SK-N-SH (cell line): ENCODE data around the gene PUS3. TPM values are rescaled to one million over a fixed set of nuclear protein-coding genes. Genes with fewer than 3 reads are reported as not detected.
A peak's percentile ranks its signal among the peaks of the same experiment; 100 is the strongest.

ENCODE experiments used
- CTCF ChIA-PET: fragments of 300-600, 350-600 bp; formaldehyde crosslinking; extraction: SDS; loops from one replicate; lab custom pipeline; 2021; lab: Yijun Ruan, JAX
- POLR2A ChIA-PET: fragments of 350-600 bp; sonication (Branson Sonifier 250); formaldehyde crosslinking; extraction: SDS; loops from one replicate; lab custom pipeline; 2020; ENCODE audit warnings: antibody characterized with exemption, inconsistent platforms; lab: Yijun Ruan, JAX
- DNase-seq: peaks from one replicate; pipeline ENCODE4 v3.0.0; 2012
- H2AFZ ChIP-seq: fragments of 200-600 bp; sonication (generic); 2 replicates; pipeline ENCODE4 v1.8.1; 2016; ENCODE audit warnings: antibody characterized with exemption, mild to moderate bottlenecking, low read depth
- H3F3A ChIP-seq: fragments of 200-600 bp; sonication (generic); replicated peaks from 2 replicates; pipeline ENCODE3; 2016; ENCODE audit warnings: antibody characterized with exemption, mild to moderate bottlenecking; ENCODE audit not compliant: insufficient read depth
- H3K27ac ChIP-seq, 2 experiments: fragments of 200-500 bp in 1 of 2; fragments of 200-600 bp in 1 of 2; sonication (Bioruptor generic) in 1 of 2; sonication (generic), shearing (Covaris generic) in 1 of 2; 2 replicates each; pipeline versions ENCODE4 v1.5.1 to v1.6.1; 2014 to 2016; ENCODE audit warnings: low read depth in 2 of 2, inconsistent platforms in 1 of 2, low read length in 1 of 2, mild to moderate bottlenecking in 1 of 2, mixed read lengths in 1 of 2
- H3K27me3 ChIP-seq: fragments of 200-600 bp; sonication (generic), shearing (Covaris generic); 2 replicates; pipeline ENCODE4 v1.6.1; 2016; ENCODE audit warnings: mixed run types; ENCODE audit not compliant: insufficient read depth
- H3K36me3 ChIP-seq, 2 experiments: fragments of 200-500 bp in 1 of 2; fragments of 200-600 bp in 1 of 2; sonication (Bioruptor generic) in 1 of 2; sonication (generic) in 1 of 2; replicated peaks in 1 of 2; 2 replicates each; pipeline versions ENCODE3 to v1.5.1; 2014 to 2016; ENCODE audit warnings: low read length in 1 of 2, mild to moderate bottlenecking in 1 of 2; ENCODE audit not compliant: insufficient read depth in 2 of 2, control insufficient read depth in 1 of 2
- H3K4me1 ChIP-seq, 2 experiments: fragments of 200-500 bp in 1 of 2; fragments of 200-600 bp in 1 of 2; sonication (Bioruptor generic) in 1 of 2; sonication (generic), shearing (Covaris generic) in 1 of 2; 2 replicates each; pipeline versions ENCODE4 v1.5.1 to v1.6.1; 2014 to 2016; ENCODE audit warnings: low read depth in 1 of 2, low read length in 1 of 2, mixed run types in 1 of 2; ENCODE audit not compliant: insufficient read depth in 2 of 2, control insufficient read depth in 1 of 2
- H3K4me2 ChIP-seq: fragments of 200-600 bp; sonication (generic), shearing (Covaris generic); 2 replicates; pipeline ENCODE4 v1.6.1; 2017; ENCODE audit warnings: mixed run types
- H3K4me3 ChIP-seq, 2 experiments: fragments of 200-500 bp in 1 of 2; fragments of 200-600 bp in 1 of 2; sonication (Bioruptor generic) in 1 of 2; sonication (generic), shearing (Covaris generic) in 1 of 2; 2 replicates each; pipeline versions ENCODE4 v1.5.1 to v1.8.1; 2014 to 2016; ENCODE audit warnings: low read depth in 2 of 2, inconsistent platforms in 1 of 2, low read length in 1 of 2, mild to moderate bottlenecking in 1 of 2, mixed read lengths in 1 of 2, moderate library complexity in 1 of 2
- H3K79me2 ChIP-seq: fragments of 200-600 bp; sonication (generic); 2 replicates; pipeline ENCODE4 v1.8.1; 2017; ENCODE audit warnings: mild to moderate bottlenecking; ENCODE audit not compliant: insufficient read depth
- H3K9ac ChIP-seq: fragments of 200-600 bp; sonication (generic); 2 replicates; pipeline ENCODE4 v1.6.1; 2017; ENCODE audit warnings: mixed run types
- H3K9me2 ChIP-seq: fragments of 200-600 bp; sonication (generic); 2 replicates; pipeline ENCODE4 v1.6.1; 2017; ENCODE audit warnings: mixed run types
- H3K9me3 ChIP-seq: fragments of 200-600 bp; sonication (generic); 2 replicates; pipeline ENCODE4 v1.6.1; 2017; ENCODE audit warnings: mixed run types, mild to moderate bottlenecking, moderate library complexity
- H4K20me1 ChIP-seq: fragments of 200-600 bp; sonication (generic); 2 replicates; pipeline ENCODE4 v1.6.1; 2017; ENCODE audit warnings: mild to moderate bottlenecking, mixed run types; ENCODE audit not compliant: insufficient read depth
- CHD2 ChIP-seq: fragments of 150-350 bp; IDR thresholded peaks from 2 replicates; pipeline ENCODE4 v1.6.1; 2018; ENCODE audit warnings: low read length; ENCODE audit not compliant: partially characterized antibody
- ELF1 ChIP-seq: IDR thresholded peaks from 2 replicates; pipeline ENCODE4 v1.4.0; 2012
- EP300 ChIP-seq, 2 experiments: IDR thresholded peaks; 2 replicates each; pipeline versions ENCODE4 v1.4.0 to v1.6.1; 2012; ENCODE audit warnings: borderline replicate concordance in 1 of 2, low read depth in 1 of 2, low read length in 1 of 2
- FOSL2 ChIP-seq: IDR thresholded peaks from 2 replicates; pipeline ENCODE4 v1.4.0; 2012; ENCODE audit warnings: low read depth, mild to moderate bottlenecking, moderate library complexity, borderline replicate concordance
- FOXJ3 ChIP-seq: sonication (generic); formaldehyde crosslinking; IDR thresholded peaks from 2 replicates; pipeline ENCODE4 v1.5.1; 2020; ENCODE audit warnings: mild to moderate bottlenecking, missing genetic modification reagents
- FOXM1 ChIP-seq: IDR thresholded peaks from 2 replicates; pipeline ENCODE4 v1.4.0; 2012; ENCODE audit warnings: low read depth, mild to moderate bottlenecking
- GATA2 ChIP-seq: sonication (generic); formaldehyde crosslinking; IDR thresholded peaks from 2 replicates; pipeline ENCODE4 v1.5.0; 2020; ENCODE audit warnings: mild to moderate bottlenecking, missing genetic modification reagents
- JUND ChIP-seq: IDR thresholded peaks from 2 replicates; pipeline ENCODE4 v1.4.0; 2012
- MEF2A ChIP-seq: IDR thresholded peaks from 2 replicates; pipeline ENCODE4 v1.4.0; 2012; ENCODE audit warnings: low read depth, borderline replicate concordance
- MXI1 ChIP-seq: IDR thresholded peaks from 2 replicates; pipeline ENCODE4 v1.6.1; 2012; ENCODE audit warnings: mild to moderate bottlenecking, low read depth, low read length, improper control_type of control experiment
- NFIC ChIP-seq: IDR thresholded peaks from 2 replicates; pipeline ENCODE4 v1.4.0; 2012; ENCODE audit warnings: borderline replicate concordance
- POLR2AphosphoS5 ChIP-seq: IDR thresholded peaks from 2 replicates; pipeline ENCODE4 v1.6.1; 2012; ENCODE audit warnings: low read depth, low read length
- RAD21 ChIP-seq: IDR thresholded peaks from 2 replicates; pipeline ENCODE4 v1.6.1; 2012; ENCODE audit warnings: mild to moderate bottlenecking, low read length
- RCOR1 ChIP-seq: fragments of 150-350 bp; IDR thresholded peaks from 2 replicates; pipeline ENCODE4 v1.6.1; 2017; ENCODE audit warnings: antibody characterized with exemption, low read length
- RFX5 ChIP-seq: IDR thresholded peaks from 2 replicates; pipeline ENCODE4 v1.6.1; 2012; ENCODE audit warnings: mild to moderate bottlenecking, improper control_type of control experiment, low read length
- RXRA ChIP-seq: IDR thresholded peaks from 2 replicates; pipeline ENCODE4 v1.4.0; 2012; ENCODE audit warnings: low read depth, mild to moderate bottlenecking, borderline replicate concordance
- SIN3A ChIP-seq: IDR thresholded peaks from 2 replicates; pipeline ENCODE4 v1.6.1; 2012; ENCODE audit warnings: low read depth, mild to moderate bottlenecking, low read length, moderate library complexity, borderline replicate concordance
- TCF12 ChIP-seq: IDR thresholded peaks from 2 replicates; pipeline ENCODE4 v1.4.0; 2012
- TEAD4 ChIP-seq: IDR thresholded peaks from 2 replicates; pipeline ENCODE4 v1.4.0; 2012; ENCODE audit warnings: mild to moderate bottlenecking, borderline replicate concordance; ENCODE audit not compliant: insufficient read depth
- YY1 ChIP-seq: IDR thresholded peaks from 2 replicates; pipeline ENCODE4 v1.4.0; 2012; ENCODE audit warnings: low read depth, mild to moderate bottlenecking
- WGBS: methylation state at CpG from one replicate; pipeline ENCODE4 v1.1.6; 2017; ENCODE audit warnings: low lambda C conversion rate; 5-methylcytosine and 5-hydroxymethylcytosine counted together
- polyA plus RNA-seq, 3 experiments: library from polyadenylated mRNA; depleted of rRNA; stranded (reverse); fragments of >200 nt; gene quantifications; 2 replicates each; pipeline ENCODE4 v1.2.3, GENCODE V29; 2012
- TF ChIP-seq, protein P1 (sequence below): IDR thresholded peaks from 2 replicates; pipeline ENCODE4 v1.6.1; 2012; ENCODE audit warnings: mild to moderate bottlenecking, low read depth, low read length, moderate library complexity
- TF ChIP-seq, protein P2 (sequence below): IDR thresholded peaks from 2 replicates; pipeline ENCODE4 v1.4.0; 2012; ENCODE audit warnings: low read depth, borderline replicate concordance
- TF ChIP-seq, protein P3 (sequence below): IDR thresholded peaks from 2 replicates; pipeline ENCODE4 v1.4.0; 2012; ENCODE audit warnings: low read depth
- TF ChIP-seq, protein P4 (sequence below): IDR thresholded peaks from 2 replicates; pipeline ENCODE4; 2012

PUS3 gene
- polyA plus RNA-seq, 1 of the 3 experiments (the other 2 are of a cell fraction), result 7.0 TPM

DNA sequence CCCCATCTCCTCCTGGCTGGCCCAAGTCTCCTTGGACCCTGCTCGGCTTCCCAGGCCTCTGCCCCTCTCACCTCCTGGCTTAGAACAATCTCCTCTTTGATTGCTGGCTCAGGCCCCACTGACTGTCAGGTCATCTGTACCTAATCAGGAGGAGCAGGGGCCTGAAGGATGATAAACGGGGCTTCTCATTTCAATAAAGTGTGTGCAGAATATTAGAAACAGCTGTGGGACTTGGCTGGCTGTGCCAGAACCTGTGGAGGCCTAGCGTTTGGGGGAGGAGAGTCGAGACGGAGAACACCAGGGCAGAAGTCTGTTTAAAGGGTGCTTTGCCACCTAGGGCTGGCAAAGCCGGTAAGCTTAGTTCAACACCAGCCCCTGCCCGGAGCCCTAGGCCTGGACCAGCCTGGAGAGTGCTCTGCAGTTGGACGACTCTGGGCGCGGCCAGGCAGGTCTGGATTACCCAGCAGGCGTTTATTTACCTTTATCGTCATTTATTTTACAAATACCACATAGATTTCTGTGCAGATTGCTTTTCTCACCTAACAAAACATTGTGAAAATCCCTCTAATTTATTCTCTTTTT lies 32.7 kb upstream of the PUS3 start:
- peak; percentile 88 for DNase-seq
- Histone ChIP-seq H4K20me1 (no peaks in the 10 kb centered on the region), H3K79me2 (no peaks in the 10 kb centered on the region), H3K4me2 (no peak overlapping the region), H3K9me2 (no peaks in the 10 kb centered on the region), H3K27me3 (no peaks in the 10 kb centered on the region), H3K4me3 (peak overlapping the region in 1 of 2 experiments; percentile 9; a peak in 1 of 4 replicates), H3K9me3 (no peaks in the 10 kb centered on the region), H3K4me1 (peaks cover 0 to 24% of the 10 kb centered on the region in 2 experiments; a peak in 2 of 4 replicates), H3K36me3 (no peaks in the 10 kb centered on the region), H3F3A (no peaks in the 10 kb centered on the region), H2AFZ (no peak overlapping the region), H3K27ac (peak overlapping the region in 1 of 2 experiments; percentile 77; a peak in 2 of 4 replicates), H3K9ac (no peak overlapping the region)
- POLR2A ChIA-PET, result interaction anchor here (0.9 to 1.3 kb wide), 2 partner anchors 33 to 175 kb away, joined by 4 read pairs; partner anchors contain the start of gene PUS3
- 21% methylated on average over 12 of the region's 12 CpGs for WGBS
- CTCF ChIA-PET, result interaction anchor here (0.7 to 2.0 kb wide), 10 partner anchors 9 to 258 kb away, joined by 3 to 12 read pairs (median 4); no protein-coding TSS in a partner anchor
- TF ChIP-seq ELF1 (no peak), POLR2AphosphoS5 (peak; percentile 93), RXRA (0 out of 2 replicates have a peak, but pooled peaks have one; percentile 19), CHD2 (peak; percentile 90), TCF12 (peak; percentile 99), FOXM1 (0 out of 2 replicates have a peak, but pooled peaks have one; percentile 42), TEAD4 (0 out of 2 replicates have a peak, but pooled peaks have one; percentile 39), GATA2 (CRISPR knock-in tag) (peak; percentile 86), FOXJ3 (CRISPR knock-in tag) (peak; percentile 93), RCOR1 (peak; percentile 95), MXI1 (0 out of 2 replicates have a peak, but pooled peaks have one; percentile 32), NFIC (peak; percentile 91), RFX5 (no peak), EP300 (IDR thresholded peaks at IDR 0.05; ENCODE audit: borderline replicate concordance in 1 of 2, low read depth in 1 of 2, low read length in 1 of 2) (peak; percentile 63 to 94; a peak in 3 of 4 replicates), YY1 (no peak), SIN3A (peak; percentile 79; the same call in 1 of the 2 replicates), MEF2A (no peak), RAD21 (peak; percentile 31), JUND (peak; percentile 58; the same call in 1 of the 2 replicates), FOSL2 (peak; percentile 14; the same call in 1 of the 2 replicates)
- TF ChIP-seq, protein P1, sequence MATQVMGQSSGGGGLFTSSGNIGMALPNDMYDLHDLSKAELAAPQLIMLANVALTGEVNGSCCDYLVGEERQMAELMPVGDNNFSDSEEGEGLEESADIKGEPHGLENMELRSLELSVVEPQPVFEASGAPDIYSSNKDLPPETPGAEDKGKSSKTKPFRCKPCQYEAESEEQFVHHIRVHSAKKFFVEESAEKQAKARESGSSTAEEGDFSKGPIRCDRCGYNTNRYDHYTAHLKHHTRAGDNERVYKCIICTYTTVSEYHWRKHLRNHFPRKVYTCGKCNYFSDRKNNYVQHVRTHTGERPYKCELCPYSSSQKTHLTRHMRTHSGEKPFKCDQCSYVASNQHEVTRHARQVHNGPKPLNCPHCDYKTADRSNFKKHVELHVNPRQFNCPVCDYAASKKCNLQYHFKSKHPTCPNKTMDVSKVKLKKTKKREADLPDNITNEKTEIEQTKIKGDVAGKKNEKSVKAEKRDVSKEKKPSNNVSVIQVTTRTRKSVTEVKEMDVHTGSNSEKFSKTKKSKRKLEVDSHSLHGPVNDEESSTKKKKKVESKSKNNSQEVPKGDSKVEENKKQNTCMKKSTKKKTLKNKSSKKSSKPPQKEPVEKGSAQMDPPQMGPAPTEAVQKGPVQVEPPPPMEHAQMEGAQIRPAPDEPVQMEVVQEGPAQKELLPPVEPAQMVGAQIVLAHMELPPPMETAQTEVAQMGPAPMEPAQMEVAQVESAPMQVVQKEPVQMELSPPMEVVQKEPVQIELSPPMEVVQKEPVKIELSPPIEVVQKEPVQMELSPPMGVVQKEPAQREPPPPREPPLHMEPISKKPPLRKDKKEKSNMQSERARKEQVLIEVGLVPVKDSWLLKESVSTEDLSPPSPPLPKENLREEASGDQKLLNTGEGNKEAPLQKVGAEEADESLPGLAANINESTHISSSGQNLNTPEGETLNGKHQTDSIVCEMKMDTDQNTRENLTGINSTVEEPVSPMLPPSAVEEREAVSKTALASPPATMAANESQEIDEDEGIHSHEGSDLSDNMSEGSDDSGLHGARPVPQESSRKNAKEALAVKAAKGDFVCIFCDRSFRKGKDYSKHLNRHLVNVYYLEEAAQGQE, result peak; percentile 61; the same call in 1 of the 2 replicates
- TF ChIP-seq, protein P2, sequence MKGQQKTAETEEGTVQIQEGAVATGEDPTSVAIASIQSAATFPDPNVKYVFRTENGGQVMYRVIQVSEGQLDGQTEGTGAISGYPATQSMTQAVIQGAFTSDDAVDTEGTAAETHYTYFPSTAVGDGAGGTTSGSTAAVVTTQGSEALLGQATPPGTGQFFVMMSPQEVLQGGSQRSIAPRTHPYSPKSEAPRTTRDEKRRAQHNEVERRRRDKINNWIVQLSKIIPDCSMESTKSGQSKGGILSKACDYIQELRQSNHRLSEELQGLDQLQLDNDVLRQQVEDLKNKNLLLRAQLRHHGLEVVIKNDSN, result no peak
- TF ChIP-seq, protein P3, sequence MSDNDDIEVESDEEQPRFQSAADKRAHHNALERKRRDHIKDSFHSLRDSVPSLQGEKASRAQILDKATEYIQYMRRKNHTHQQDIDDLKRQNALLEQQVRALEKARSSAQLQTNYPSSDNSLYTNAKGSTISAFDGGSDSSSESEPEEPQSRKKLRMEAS, result no peak
- TF ChIP-seq, protein P4, sequence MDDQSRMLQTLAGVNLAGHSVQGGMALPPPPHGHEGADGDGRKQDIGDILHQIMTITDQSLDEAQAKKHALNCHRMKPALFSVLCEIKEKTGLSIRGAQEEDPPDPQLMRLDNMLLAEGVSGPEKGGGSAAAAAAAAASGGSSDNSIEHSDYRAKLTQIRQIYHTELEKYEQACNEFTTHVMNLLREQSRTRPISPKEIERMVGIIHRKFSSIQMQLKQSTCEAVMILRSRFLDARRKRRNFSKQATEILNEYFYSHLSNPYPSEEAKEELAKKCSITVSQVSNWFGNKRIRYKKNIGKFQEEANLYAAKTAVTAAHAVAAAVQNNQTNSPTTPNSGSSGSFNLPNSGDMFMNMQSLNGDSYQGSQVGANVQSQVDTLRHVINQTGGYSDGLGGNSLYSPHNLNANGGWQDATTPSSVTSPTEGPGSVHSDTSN, result peak; percentile 94
